ENCODE measurements around the gene FOXJ2. TPM values are rescaled to one million over a fixed set of nuclear protein-coding genes. Genes with fewer than 3 reads are reported as not detected.

The FOXJ2 gene
- total RNA-seq, 1 experiment from 2014 or later, result 13.9 TPM

- Histone ChIP-seq H3K27me3 (replicated peaks; ENCODE audit: insufficient read depth, low read depth, low read length, poor library complexity) (no peaks in the 10 kb centered on the region), H3K4me1 (ENCODE audit: insufficient read depth, low read length, poor library complexity, severe bottlenecking) (no peaks in the 10 kb centered on the region), H3K9me3 (ENCODE audit: low read depth, low read length, poor library complexity, severe bottlenecking) (no peaks in the 10 kb centered on the region), H3K36me3 (ENCODE audit: insufficient read depth, low read length, poor library complexity, severe bottlenecking) (peaks cover 20% of the 10 kb centered on the region), H3K4me3 (ENCODE audit: low read depth, low read length, poor library complexity, severe bottlenecking) (no peak overlapping the region), H3K27ac (ENCODE audit: low read depth, low read length, poor library complexity, severe bottlenecking) (no peak overlapping the region)
- TF ChIP-seq EZH2 (IDR thresholded peaks at IDR 0.05; ENCODE audit: borderline replicate concordance, low read depth, low read length, poor library complexity, severe bottlenecking), result no peak
- TF ChIP-seq CTCF (conservative IDR thresholded peaks at IDR 0.05; ENCODE audit: low read depth, low read length), result no peak
- CTCF ChIA-PET, result no interaction called here
- no peak for DNase-seq (ENCODE audit: low spot score)
- BruUV-seq (replicated peaks), result no TSS peak
- intact Hi-C loops (cut with micrococcal nuclease; ENCODE audit: unreplicated experiment), result no loop called here
- POLR2A ChIA-PET (ENCODE audit: low non-redundant PET), result no interaction called here
Observed at GRCh38 chr12:8099235-8099634, 66.7 kb downstream of the FOXJ2 start.

Other genes with a start within 250 kb of the FOXJ2 start
- gene NANOG, start 243.3 kb upstream of the FOXJ2 start, total RNA-seq (2021), result not detected in 2 replicates
- gene SLC2A14, start 159.8 kb upstream of the FOXJ2 start, total RNA-seq (2021), result 0.09 and 0.20 TPM in 2 replicates
- 23.0 and 30.2 TPM in 2 replicates for gene SLC2A3, start 96.5 kb upstream of the FOXJ2 start, total RNA-seq (2021)
- gene C3AR1, start 33.6 kb downstream of the FOXJ2 start, total RNA-seq (2021), result 1.3 and 3.5 TPM in 2 replicates
- gene NECAP1, start 49.6 kb downstream of the FOXJ2 start, total RNA-seq (2021), result 35.2 and 41.1 TPM in 2 replicates
- 0.33 and 0.84 TPM in 2 replicates for gene CLEC4A, start 90.9 kb downstream of the FOXJ2 start, total RNA-seq (2021)
- gene ZNF705A, start 124.3 kb downstream of the FOXJ2 start, total RNA-seq (2021), result not detected in 2 replicates
- not detected in 2 replicates for gene FAM90A1, start 194.9 kb downstream of the FOXJ2 start, total RNA-seq (2021)